Esophagus muscularis mucosa (tissue), 4 donors: ENCODE results near the gene NAA15.

ENCODE experiments used
- EP300 ChIP-seq: sonication (generic); formaldehyde crosslinking; IDR thresholded peaks from one replicate; pipeline ENCODE4 v1.6.1; 2017; ENCODE audit warnings: antibody characterized with exemption
- POLR2A ChIP-seq: fragments of 450-650 bp; IDR thresholded peaks from one replicate; pipeline ENCODE4 v1.6.1; 2017; ENCODE audit warnings: antibody characterized with exemption, moderate library complexity, mild to moderate bottlenecking, low read depth
- TF ChIP-seq, protein P1 (sequence below), 3 experiments: fragments of 200-600 bp in 2 of 3; fragments of 450-650 bp in 1 of 3; sonication (generic) in 2 of 3; IDR thresholded peaks; one replicate each; pipeline ENCODE4 v1.5.1; 2017 to 2019; ENCODE audit warnings: antibody characterized with exemption in 3 of 3, mild to moderate bottlenecking in 2 of 3, moderate library complexity in 1 of 3

DNA sequence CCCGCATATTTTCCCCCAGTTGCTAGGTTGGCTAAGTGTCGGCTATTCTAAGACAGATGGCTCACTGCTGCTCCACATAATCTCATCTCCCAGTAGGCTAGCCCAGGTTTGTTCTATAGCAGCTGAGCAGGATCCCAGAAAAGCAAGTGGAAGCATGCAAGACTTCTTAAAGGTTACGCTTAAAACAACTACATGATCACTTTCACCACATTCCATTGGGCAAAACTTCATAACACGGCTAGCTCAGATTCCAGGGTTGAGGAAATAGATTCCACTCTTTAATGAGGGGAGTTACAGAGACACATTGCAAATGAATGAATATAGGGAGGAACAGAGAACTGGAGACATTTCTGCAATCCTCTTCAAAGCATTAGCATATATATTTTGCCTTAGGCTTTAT lies 139.7 kb downstream of the NAA15 start:
- TF ChIP-seq, protein P1, sequence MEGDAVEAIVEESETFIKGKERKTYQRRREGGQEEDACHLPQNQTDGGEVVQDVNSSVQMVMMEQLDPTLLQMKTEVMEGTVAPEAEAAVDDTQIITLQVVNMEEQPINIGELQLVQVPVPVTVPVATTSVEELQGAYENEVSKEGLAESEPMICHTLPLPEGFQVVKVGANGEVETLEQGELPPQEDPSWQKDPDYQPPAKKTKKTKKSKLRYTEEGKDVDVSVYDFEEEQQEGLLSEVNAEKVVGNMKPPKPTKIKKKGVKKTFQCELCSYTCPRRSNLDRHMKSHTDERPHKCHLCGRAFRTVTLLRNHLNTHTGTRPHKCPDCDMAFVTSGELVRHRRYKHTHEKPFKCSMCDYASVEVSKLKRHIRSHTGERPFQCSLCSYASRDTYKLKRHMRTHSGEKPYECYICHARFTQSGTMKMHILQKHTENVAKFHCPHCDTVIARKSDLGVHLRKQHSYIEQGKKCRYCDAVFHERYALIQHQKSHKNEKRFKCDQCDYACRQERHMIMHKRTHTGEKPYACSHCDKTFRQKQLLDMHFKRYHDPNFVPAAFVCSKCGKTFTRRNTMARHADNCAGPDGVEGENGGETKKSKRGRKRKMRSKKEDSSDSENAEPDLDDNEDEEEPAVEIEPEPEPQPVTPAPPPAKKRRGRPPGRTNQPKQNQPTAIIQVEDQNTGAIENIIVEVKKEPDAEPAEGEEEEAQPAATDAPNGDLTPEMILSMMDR (IDR thresholded peaks at IDR 0.05): no peak
- TF ChIP-seq POLR2A (no peak), EP300 (no peak)
